Ammon's horn (tissue), 1 donor: ENCODE data around the gene ABCA9.
"Not testable (repeated sequence)": the region's sequence is repeated elsewhere in the genome, so short reads cannot be mapped to it uniquely, and the experiment has no call there.

ENCODE experiments used
- DNase-seq: peaks from one replicate; pipeline ENCODE4 v3.0.0-alpha.2; 2016; ENCODE audit warnings: low spot score

Gene ABCA9

GRCh38 chr17:69042308-69042707, 18.4 kb downstream of the ABCA9 start:
- no peak for DNase-seq

- DNase-seq = no peak
These were observed 28.9 kb downstream of the ABCA9 start for GRCh38 chr17:69031839-69032238.

- DNase-seq = no peak
These were observed 30.6 kb downstream of the ABCA9 start for GRCh38 chr17:69030169-69030568.

- DNase-seq = no peak
These were observed 42.0 kb downstream of the ABCA9 start for GRCh38 chr17:69018687-69019086.

- DNase-seq = no peak
These were observed 42.6 kb downstream of the ABCA9 start for GRCh38 chr17:69018022-69018615.

GRCh38 chr17:69015631-69016030, 45.1 kb downstream of the ABCA9 start:
- DNase-seq = no peak

GRCh38 chr17:69012895-69013805, 47.6 kb downstream of the ABCA9 start:
- DNase-seq = no peak

GRCh38 chr17:69009930-69010329, 50.8 kb downstream of the ABCA9 start:
- no peak for DNase-seq

GRCh38 chr17:69004759-69005158, 56.0 kb downstream of the ABCA9 start:
- DNase-seq = not testable (repeated sequence)

GRCh38 chr17:68999743-69000142, 61.0 kb downstream of the ABCA9 start:
- not testable (repeated sequence) for DNase-seq

GRCh38 chr17:68993112-68993511, 67.6 kb downstream of the ABCA9 start:
- DNase-seq = no peak

- no peak for DNase-seq
These were observed 72.8 kb downstream of the ABCA9 start for GRCh38 chr17:68987966-68988365.

GRCh38 chr17:68981288-68981687, 79.4 kb downstream of the ABCA9 start:
- DNase-seq = peak; percentile 33

GRCh38 chr17:68973098-68973846, 87.5 kb downstream of the ABCA9 start:
- no peak for DNase-seq

GRCh38 chr17:68972119-68972704, 88.5 kb downstream of the ABCA9 start:
- DNase-seq = peak; percentile 56

GRCh38 chr17:68969101-68969500, 91.6 kb downstream of the ABCA9 start:
- no peak for DNase-seq

GRCh38 chr17:68963958-68964357, 96.8 kb downstream of the ABCA9 start:
- no peak for DNase-seq

GRCh38 chr17:68961214-68961882, 99.4 kb downstream of the ABCA9 start:
- peak; percentile 66 for DNase-seq

- DNase-seq = not testable (repeated sequence)
These were observed 101.6 kb downstream of the ABCA9 start for GRCh38 chr17:68959117-68959516.

GRCh38 chr17:68957944-68958343, 102.8 kb downstream of the ABCA9 start:
- no peak for DNase-seq

- peak; percentile 90 for DNase-seq
These were observed 105.4 kb downstream of the ABCA9 start, which contains the start of gene ABCA8 for GRCh38 chr17:68955181-68955841. TSS of gene ABCA8 (minus strand) at chr17:68955392. CDS start at chr17:68942034, 13,358 bp downstream.
